GM12892 (cell line): ENCODE results near the gene MED8.

ENCODE experiments used
- POLR2A ChIP-seq: IDR thresholded peaks from 2 replicates; pipeline ENCODE4 v1.6.1; 2011; ENCODE audit warnings: low read depth, low read length, control low read depth
- POLR2AphosphoS5 ChIP-seq: IDR thresholded peaks from 2 replicates; pipeline ENCODE4 v1.6.1; 2011; ENCODE audit warnings: low read depth, low read length, control low read depth
- TAF1 ChIP-seq: IDR thresholded peaks from 2 replicates; pipeline ENCODE4 v1.6.1; 2011; ENCODE audit warnings: low read depth, mild to moderate bottlenecking, control low read depth, low read length, borderline replicate concordance

- TF ChIP-seq POLR2A: no peak
- TF ChIP-seq POLR2AphosphoS5: no peak
- no peak for TF ChIP-seq TAF1
Measured at GRCh38 chr1:43414634-43415223, 25.1 kb upstream of the MED8 start.
